Stimulated activated CD4-positive, alpha-beta T cell treated with anti-CD3 and anti-CD28 coated beads, TNF-alpha, amount 100 ng/mL, for 4 hours (primary cell): ENCODE data around the gene MRPS26.
A peak's percentile ranks its signal among the peaks of the same experiment; 100 is the strongest.
"Not testable (repeated sequence)": the region's sequence is repeated elsewhere in the genome, so short reads cannot be mapped to it uniquely, and the experiment has no call there.

Experiments
- DNase-seq, 3 experiments: peaks; one replicate each; pipeline ENCODE4 v3.0.0-alpha.2; 2020; ENCODE audit warnings: low read depth in 3 of 3

MRPS26 gene

DNA sequence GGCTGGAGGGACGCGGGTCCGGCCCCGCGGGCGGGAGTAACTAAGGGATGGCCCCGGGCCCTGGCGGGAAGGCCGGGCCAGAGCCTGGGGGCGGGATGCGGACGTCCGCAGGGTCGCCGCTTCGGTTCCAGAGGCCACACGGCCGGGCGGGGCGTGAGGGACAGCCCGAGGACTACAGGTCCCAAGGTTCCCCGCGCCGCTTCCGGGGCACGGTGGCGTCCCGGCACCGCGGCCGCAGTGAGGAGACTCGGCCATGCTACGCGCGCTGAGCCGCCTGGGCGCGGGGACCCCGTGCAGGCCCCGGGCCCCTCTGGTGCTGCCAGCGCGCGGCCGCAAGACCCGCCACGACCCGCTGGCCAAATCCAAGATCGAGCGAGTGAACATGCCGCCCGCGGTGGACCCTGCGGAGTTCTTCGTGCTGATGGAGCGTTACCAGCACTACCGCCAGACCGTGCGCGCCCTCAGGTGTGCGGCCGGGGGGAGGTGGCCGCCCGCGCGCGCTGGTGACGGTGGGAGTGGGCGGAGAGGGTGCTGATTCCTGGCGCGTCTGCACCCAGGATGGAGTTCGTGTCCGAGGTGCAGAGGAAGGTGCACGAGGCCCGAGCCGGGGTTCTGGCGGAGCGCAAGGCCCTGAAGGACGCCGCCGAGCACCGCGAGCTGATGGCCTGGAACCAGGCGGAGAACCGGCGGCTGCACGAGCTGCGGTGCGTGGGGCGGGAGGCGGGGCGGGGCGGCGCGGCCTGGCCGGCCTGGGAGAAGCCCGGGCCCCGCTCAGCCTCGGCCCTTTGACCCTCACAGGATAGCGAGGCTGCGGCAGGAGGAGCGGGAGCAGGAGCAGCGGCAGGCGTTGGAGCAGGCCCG lies at the start of gene MRPS26:
MRPS26 (plus strand) TSS at position 237 of the 861 bp plus-strand sequence; CDS start at position 254, 17 bp downstream.
- DNase-seq = peak; percentile 53 to 79 (median 65)

DNA sequence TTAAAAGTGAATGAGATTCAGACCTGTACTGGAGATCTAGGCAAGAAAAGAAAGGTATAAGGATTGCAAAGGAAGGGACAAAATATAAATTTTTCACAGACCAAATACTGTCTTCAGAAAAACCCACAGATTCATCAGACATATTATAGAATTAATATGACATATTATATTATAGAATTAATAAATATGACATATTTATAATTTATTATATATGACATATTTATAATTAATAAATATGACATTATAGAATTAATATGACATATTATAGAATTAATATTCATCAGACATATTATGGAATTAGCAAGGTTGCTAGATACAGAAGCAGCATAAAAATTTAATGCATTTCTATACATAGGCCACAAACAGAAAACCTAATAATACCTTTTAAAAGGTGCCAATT lies 47.1 kb upstream of the MRPS26 start:
- DNase-seq = no peak

DNA sequence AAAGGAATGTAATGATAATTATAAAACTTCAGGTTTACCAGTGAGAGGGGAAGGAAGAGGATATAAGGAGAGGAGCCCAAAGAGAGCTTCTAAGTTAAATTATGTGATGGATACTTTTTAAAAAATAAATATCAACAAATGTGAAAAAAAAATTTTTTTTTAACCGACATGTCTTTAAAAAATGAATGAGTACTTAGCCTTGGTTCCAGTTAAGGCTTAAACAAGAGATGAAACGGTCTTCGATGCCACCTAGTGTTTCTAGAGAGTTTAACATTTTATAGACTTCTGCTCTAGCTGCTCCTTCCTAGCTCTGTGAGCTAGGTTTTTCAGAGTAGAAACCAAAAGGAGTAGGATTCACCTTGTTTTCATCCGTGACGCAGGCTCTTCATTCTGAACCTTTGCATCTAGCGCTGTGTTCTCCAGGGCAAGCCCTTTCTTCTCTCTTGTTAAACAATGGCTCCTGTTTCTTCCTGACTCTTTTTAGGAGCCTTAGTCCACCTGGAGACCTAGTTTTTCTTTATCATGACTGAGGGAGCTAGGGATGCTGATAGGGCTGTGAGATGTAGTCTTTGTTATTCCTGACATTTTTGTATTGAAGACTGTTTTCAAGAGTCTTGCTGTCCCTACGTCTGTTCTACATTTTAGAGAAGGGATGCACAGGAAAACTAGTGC lies 44.9 kb upstream of the MRPS26 start:
- no peak for DNase-seq

DNA sequence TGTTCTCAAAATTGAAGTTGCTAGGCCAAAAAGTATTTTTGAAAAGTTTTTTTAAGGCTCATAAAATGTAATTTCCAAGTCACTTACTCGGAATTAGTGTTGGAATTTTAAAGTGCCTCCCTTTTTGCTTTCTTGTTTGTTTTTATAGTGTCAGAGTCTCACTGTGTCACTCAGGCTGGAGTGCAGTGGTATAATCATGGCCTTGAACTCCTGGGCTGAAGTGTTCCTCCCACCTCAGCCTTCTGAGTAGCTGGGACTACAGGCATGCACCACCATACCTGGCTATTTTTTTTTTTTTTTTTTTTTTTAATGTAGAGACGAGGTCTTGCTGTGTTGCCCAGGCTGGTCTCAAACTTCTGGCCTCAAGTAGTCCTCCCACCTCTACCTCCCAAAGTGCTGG lies 42.4 kb upstream of the MRPS26 start:
- no peak for DNase-seq

DNA sequence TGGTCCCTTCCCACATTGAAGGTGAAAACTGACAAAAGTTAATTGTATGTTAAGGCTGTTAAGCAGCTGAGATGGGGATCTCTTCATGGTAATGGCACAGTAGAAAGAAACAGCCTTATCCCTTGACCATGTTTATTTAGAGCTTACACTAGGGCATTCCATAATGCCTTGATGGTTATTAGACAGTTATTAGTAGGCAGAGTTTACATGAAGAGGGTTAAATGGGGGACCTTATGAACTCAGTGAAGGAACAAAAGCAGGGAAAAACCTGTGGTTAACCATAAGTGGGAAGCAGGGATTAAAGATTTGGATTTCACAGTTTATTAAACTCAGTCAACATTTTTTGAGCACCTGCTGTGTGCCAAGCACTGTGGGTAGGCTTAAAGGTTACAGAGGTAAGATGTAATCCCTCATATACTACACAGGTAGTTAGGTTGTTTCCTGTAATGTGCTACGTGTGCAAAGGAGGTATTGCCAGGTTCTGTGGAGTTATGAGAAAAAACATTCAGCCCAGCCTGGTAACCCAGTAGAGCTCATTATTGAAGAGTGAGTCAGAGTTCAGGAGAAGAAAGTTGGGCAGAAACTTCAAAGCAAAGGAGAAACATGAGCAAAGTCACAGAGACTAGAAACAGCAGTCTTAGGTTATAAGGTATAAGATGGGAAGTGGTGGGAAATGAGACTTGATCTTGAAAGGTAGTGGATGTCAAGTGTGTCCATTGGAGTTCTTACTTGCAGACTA lies 34.7 kb upstream of the MRPS26 start:
- DNase-seq = no peak

DNA sequence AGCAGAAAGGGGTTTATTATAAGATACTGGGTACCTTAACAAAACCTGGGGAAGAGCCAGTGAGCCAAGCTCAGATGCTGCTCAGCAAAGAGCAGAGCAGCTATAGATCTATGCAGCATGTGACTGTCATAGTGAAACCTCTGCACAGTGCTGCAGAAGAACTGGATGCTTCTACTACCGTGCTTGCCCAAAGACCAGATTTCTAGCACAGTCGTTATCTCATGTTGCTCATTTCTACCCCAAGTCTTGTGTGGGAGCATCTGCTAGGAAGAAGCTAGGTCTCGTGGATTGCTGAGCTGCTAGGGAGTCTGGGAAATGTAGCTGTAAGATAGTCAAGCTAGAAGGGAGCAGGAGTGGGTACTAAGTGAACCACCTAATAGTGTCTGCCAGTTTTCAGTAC lies 34.1 kb upstream of the MRPS26 start:
- DNase-seq = no peak

DNA sequence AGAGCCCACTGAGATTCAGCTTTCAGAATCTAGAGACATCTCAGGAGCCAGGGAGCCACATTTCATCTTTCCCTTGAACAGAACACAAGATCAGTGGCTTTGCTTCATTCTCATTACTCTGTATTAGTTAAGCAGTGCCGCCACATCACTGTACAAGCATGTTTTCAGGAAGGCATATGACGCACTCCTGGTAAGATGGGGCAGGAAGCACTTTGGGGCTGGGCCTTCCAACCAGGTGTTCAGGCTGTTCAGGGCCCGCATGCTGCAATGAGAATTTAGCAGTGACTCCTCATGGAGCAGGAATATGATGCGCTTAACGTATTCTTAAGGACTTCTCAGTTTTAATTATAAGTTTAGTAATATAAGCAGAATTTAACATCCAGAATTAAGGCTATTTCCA lies 32.1 kb upstream of the MRPS26 start:
- no peak for DNase-seq

DNA sequence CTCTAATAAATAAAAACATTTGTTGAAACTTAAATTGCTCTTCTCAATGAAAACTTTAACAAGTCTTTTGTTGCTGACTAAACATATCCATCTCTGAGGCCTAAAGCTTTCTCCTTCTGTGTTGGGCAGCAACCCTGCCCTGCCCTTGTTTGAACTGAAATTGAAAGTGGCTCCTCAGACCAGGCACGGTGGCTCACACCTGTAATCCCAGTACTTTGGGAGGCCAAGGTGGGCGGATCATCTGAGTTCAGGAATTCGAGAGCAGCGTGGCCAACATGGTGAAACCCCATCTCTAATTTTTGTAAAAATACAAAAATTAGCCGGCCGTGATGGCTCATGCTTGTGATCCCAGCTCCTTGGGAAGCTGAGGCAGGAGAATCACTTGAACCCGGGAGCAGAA lies 31.7 kb upstream of the MRPS26 start:
- DNase-seq = no peak

DNA sequence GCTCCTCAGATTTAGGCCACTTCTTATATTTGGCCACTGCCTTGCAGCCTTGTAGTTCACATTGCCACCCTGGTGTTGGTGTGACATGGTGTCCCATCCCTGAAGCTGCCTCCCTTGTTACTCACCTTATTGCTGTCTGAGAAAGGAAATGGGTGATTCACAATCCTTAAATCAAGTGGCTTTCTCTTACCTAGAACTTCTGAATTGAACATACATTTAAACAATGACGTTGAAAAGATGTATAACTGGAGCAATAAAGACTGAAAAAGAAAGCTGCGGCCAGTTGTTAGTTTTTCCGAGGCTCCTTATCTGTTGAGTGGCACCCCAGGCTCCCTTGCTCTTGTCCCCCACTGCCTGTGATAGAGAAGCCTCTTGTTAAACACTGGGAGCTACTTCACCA lies 31.2 kb upstream of the MRPS26 start:
- no peak for DNase-seq

DNA sequence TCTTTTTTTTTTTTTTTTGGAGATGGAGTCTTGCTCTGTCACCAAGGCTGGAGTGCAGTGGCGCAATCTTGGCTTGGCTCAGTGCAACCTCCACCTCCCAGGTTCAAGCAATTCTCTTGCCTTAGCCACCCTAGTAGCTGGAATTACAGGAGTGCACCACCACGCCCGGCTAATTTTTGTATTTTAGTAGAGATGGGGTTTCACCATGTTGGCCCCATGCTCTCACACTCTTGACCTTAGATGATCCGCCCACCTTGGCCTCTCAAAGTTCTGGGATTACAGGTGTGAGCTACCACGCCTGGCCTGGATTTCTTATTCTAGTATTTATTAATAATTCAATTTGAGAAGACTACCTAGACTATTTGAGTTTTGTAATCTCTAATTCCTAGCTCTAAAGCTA lies 30.6 kb upstream of the MRPS26 start:
- DNase-seq = not testable (repeated sequence)

DNA sequence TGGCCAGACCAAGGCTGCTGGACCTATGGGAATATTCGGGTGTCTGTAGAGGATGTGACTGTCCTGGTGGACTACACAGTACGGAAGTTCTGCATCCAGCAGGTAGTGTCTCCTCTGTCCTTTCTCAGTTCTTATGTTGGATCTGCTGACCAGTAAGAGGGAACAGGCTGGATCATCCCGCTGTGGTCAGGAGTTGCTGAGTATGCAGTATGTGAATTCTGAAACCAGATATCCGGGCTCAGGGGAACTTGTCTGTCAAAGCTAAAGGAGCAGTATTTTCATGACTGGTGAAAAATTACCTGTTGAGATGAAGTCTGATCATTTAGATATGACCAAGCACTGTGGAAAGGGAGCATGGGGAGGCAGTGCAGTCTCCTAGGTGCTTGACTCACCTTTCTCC lies 24.5 kb upstream of the MRPS26 start:
- DNase-seq = no peak

DNA sequence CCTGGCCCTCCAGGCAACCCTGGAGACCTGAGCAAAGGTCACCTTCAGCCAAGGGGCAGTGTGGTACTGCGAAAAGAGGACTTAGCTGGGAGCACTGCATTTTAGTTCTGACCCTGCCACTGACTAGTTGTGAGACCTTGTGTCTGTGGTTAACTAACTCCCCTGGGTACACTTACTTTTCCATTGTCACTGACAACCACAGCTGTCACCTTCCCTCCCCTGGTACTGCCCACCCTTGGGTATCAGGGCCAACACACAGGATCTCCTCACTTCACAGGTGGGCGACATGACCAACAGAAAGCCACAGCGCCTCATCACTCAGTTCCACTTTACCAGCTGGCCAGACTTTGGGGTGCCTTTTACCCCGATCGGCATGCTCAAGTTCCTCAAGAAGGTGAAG lies 24.1 kb upstream of the MRPS26 start:
- DNase-seq = no peak

DNA sequence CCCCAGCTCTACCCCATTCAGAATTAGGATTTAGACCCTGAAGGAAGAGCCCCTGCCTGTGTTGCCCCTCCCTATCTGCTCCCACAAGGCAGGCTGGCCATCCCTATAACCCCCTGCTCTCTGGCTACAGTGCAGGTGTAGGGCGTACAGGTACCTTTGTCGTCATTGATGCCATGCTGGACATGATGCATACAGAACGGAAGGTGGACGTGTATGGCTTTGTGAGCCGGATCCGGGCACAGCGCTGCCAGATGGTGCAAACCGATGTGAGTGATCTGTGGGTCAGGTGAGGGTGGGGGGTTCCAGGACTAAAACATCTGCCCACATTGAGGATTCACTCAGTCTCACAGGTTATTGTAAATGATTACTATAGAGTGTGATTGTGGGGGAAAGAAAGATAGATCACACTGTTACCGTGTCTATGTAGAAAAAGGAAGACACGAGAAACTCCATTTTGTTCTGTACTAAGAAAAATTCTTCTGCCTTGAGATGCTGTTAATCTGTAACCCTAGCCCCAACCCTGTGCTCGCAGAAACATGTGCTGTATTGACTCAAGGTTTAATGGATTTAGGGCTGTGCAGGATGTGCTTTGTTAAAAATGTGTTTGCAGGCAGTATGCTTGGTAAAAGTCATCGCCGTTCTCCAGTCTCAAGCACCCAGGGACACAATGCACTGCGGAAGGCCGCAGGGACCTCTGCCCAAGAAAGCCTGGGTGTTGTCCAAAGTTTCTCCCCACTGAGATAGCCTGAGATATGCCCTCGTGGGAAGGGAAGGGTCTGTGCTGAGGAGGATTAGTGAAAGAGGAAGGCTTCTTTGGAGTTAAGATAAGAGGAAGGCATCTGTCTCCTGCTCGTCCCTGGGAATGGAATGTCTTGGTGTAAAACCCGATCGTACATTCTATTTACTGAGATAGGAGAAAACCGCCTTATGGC lies 23.0 kb upstream of the MRPS26 start:
- DNase-seq = not testable (repeated sequence)

DNA sequence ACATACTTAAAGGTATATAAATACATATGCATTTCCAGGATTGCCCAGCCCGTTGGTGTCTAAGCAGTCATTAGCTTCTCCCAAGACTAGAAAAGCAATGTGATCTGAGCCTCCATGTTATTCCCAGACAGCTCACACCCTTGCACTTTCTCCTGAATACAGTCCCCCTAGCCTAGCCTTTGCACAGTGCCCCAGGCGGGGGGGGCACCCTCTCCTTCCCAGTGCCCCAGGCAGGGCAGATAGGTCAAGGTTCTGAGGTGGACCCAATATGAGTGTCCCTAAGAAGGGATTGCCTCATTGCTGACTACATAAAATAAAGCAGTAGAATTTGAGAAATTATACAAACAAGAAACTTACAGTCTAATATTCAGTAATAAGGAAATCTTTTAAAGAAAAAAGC lies 17.9 kb upstream of the MRPS26 start:
- DNase-seq = no peak

DNA sequence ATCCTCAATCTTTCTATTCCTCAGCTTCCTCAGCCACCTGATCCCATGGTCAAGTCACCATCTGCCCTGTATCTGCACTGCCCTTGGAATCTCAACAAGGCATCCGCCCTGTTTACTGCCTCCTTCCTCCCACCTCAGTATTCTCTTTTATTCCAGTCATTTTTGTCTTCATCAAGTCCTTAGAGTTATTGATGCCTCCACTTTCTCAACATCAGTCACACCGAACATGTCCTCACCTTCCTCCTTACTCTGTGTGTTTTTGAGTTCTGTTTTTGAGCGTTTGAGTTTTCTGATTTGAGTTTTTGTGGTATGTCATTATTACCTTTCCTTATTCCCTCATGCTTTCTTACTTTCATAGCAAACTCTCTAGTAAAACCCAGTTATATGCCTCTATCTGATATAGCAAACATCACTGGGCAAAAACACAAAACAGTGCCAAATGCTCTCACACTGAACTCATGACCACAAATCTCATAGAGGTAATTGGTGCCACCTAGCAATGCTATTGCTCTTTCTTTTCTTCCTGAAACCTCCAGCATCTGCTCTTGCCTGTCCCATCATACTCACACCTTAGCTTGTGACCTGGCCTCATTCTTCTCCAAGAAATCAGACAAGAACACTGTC lies 14.2 kb upstream of the MRPS26 start:
- DNase-seq = no peak

DNA sequence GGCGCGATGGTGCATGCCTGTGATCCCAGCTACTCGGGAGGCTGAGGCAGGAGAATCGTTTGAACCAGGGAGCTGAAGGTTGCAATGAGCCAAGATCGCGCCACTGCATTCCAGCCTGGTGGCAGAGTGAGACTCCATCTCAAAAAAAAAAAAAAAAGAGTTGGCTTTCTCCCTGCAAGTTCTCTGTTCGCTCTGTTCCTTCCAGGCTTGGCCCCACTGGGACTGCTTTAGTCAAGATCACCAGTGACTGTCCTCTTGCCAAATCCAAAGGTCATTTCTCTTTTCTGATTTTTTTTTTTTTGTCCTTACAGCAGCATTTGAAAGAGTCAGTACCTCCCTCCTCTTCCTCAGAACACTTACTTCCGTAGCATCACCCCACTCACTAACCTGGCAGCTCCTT lies 13.2 kb upstream of the MRPS26 start:
- no peak for DNase-seq

DNA sequence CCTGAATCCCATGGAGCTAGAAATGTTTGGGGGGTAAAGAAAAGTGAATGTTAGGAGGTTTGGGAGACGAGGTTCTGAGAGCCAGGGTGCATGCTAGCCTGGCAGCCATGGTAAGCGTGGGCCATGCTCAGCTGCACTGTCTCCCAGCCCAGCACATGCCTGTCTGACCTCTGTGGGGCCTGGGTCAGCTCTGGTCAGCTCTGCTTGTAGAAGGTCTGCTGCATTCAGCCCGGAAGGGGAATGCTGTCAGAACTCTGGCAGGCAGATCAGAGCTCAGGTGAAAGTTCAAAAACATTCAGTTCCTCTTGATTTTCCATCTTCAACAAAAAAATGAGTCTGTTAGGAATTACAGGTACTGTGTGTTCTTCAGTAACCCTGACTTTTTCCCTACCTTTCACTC lies 8.2 kb upstream of the MRPS26 start:
- no peak for DNase-seq

DNA sequence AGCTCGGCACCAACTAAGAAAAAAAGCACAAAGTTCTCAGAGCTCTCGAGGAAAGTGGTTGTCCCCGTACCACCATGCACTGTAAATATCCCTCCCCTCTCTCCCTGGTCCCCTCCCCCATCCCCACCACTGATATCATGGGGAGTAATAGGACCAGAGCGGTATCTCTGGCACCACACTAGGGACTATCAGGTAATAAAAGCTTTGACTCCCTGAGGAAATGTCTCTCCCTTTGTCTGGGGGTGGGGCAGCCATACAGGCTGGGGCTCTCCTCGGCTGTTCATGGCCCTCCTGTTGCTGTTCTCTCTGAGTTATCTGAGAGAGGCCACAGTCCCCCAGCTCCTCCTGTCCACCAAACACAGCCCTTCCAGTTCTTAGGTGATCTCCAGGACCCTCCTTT lies 7.4 kb upstream of the MRPS26 start:
- no peak for DNase-seq

DNA sequence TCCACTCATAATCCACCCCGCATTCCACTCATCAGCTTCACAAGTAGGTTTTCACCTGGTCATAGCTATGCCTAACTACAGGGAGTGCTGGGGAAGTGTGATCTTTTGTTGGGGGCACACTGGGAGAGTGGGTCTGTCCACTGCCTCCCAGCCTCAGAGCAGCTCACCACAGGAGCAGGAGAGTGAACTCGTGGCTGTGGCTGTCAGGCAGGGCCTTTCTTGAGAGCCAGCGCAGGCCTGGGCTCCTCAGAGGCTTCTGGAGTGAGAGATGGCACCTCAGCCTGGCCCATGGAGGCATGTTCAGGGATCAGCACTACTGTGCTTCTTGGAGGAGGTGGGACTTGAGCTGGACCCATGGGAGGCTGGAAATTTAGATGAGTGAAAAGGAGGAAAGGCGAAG lies 6.4 kb upstream of the MRPS26 start:
- DNase-seq = no peak

DNA sequence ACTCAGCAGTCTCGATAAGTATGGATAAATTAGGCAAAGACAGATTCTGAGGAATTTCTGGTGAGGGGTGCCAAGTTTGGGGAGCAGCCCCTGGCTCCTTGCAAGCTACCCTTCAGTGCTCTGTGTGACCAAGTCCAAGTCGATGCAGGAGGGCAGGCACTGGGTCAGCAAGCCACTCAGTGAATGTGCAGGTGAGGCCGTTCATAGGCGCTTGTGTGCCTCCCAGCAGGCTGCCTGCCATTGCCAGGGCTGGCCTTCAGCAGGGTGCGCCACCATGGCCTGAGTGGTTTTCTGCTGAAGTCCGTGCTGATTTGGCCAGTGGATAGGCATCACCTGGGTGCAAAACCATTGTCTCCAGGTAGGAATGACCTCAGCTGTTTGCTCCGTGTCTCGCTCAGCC lies 5.8 kb upstream of the MRPS26 start:
- no peak for DNase-seq

DNA sequence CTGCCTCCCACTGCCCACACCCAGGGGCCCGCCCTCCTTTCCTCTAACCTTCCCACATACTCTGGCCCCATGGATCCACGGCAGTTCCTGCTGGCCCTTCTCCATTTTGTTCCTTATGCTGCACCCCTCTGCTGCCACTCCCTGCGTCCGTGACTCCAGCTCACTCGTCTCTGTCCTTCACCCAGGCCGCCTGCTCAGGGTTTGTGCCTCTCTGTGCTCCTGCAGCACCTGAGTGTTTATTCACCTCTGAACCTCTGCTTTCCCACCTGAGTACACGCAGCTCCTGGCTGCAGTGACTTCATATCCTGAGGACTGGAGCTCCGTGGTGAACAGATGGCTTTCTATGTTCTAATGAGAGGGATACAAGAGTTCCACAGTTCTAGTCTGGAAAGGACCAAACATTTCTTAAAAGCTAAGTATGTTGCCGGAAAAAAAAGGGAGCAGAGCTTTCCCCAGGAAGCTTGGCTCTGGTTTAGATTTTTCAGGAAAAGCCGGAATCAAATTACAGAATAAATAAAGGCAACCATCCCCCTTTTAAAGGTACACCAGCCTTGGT lies 3.9 kb upstream of the MRPS26 start:
- DNase-seq = no peak
